GM19463 (cell line): ENCODE measurements around the gene NR4A3.
"Not testable (repeated sequence)": the region's sequence is repeated elsewhere in the genome, so short reads cannot be mapped to it uniquely, and the experiment has no call there.

Experiments used
- ATAC-seq: cut with Tn5 transposase; IDR thresholded peaks from one replicate; pipeline ENCODE4 v1.9.1; 2021; ENCODE audit warnings: mild to moderate bottlenecking, moderate library complexity; ENCODE audit not compliant: unreplicated experiment

NR4A3 gene

GRCh38 chr9:99832558-99832864 is 10.8 kb downstream of the NR4A3 start:
- no peak for ATAC-seq

DNA sequence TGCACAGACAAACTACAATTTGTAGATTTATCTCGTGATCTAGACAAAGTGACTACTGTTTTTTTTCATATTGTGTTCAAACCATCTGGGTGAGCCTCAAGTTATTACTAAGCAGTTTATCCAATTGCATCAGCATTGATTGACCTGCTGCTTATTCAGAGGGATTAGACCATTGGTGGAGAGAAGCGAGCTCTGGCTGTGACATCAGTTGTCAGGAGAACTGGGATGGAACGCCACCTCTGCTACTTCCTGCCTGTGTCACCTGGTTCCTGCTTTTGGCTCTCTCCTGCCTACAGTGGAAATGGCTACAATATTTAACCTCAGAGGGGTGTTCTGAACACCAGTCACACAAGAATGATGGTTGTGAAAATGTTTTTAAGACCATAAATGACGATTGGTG is 12.1 kb downstream of the NR4A3 start:
- ATAC-seq = no peak

DNA sequence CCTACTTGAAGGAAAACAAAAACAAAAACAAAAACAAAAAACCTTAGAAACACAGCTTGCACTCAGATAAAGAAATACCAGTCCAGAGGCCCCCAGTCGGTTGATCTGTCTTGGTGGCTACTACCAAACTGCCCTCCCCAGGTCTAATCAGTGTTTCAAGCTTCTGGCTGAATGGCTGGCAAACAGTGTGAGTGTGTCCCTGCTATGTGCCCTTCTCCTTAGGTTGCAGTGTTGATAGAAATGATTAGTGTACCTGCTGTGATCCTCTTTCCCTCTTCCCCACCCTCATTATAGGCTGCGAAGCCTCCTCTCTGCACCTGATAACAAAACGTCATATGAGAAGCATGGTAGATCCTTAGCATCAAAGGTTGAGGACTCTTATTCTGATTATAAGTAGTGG is 12.8 kb downstream of the NR4A3 start:
- no peak for ATAC-seq

DNA sequence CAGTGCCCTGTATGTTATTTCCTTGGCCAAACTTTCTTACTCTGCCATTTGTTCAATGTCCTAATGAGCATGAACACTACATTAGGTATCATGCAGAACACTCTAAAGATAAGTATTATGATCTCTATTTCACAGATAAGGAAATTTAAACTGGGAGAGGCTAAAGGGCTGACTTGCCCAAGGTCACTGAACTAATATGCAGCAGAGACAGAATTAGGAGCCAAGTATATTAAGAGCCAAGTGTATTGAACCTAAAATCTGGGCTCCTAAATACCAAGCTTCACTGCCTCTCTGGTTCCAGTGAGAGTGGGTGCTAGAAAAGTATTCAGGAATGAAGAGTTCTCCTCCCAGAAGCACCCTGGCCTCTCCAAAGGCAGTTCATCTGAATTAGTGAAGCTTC is 13.5 kb downstream of the NR4A3 start:
- no peak for ATAC-seq

DNA sequence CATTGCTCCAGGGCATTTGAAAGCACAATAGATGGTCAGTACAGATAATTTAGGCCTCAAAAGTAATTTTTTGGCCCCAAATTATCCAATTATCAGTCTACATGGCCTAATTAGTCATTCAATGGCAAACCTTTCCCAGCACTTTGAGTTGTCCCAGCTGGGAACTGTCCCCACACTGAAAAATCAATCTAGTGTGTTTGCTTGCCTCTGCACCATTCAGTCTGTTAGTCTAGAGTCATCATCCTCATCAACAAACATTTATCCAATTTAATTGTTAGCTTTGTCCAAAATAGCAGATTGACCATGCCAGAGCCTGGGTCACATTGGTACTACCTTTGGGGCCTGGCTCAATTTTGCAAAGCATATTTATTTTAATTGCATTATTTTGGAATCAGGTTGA is 13.9 kb downstream of the NR4A3 start:
- ATAC-seq = no peak

DNA sequence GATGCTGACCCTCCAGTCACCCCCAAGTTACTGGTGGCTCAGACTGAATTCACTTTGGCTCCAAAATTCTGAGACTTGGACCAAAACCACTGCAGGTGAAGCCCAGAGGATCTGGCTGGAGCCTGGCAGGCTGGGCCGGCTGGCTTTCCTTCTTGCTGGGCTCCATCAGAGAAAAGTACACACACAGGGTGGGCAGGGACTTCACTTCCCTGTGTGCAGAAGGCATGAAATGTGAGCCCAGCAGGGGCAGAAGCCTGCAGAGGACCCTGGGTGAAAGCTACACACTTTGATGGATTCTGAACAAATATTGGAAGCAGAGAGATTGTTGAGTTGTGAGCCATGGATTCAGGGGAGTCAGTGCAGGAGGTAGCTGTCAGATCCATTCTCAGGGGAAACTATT is 18.4 kb downstream of the NR4A3 start:
- ATAC-seq = no peak

- no peak for ATAC-seq
Measured at GRCh38 chr9:99845063-99845462, 23.4 kb downstream of the NR4A3 start.

DNA sequence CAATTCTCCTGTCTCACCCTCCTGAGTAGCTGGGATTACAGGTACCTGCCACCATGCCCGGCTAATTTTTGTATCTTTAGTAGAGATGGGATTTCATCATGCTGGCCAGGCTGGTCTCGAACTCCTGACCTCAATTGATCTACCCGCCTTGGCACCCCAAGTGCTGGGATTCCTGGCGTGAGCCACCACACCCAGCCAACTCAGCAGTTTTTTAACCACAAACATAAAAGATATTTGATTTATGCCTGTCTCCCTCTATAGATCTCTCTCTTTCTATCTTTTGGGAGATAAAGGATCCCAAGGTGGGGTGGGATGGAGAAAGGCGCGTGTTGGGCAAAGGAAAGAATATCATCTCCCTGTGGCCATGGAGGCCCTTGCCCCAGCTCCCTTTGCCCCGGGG is 26.8 kb downstream of the NR4A3 start:
- ATAC-seq = no peak

- ATAC-seq = peak; percentile 18
Measured at GRCh38 chr9:99850736-99851499, 29.2 kb downstream of the NR4A3 start.

DNA sequence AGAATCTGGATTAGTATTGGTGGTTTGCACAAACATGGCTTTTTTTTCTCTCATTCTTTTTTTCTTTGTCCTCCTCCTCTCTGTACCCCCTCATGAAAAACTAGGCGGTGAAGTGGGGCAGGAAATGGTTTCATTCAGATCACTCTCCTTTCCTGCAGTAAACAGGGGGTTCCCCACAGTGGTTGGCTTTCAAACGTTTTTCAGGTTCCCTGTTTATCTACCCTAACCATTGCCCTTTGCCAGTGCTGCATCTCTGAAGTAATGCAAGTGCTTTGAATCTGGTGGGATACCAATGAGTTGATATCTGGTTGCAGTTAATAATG is 29.8 kb downstream of the NR4A3 start:
- ATAC-seq = peak; percentile 89

DNA sequence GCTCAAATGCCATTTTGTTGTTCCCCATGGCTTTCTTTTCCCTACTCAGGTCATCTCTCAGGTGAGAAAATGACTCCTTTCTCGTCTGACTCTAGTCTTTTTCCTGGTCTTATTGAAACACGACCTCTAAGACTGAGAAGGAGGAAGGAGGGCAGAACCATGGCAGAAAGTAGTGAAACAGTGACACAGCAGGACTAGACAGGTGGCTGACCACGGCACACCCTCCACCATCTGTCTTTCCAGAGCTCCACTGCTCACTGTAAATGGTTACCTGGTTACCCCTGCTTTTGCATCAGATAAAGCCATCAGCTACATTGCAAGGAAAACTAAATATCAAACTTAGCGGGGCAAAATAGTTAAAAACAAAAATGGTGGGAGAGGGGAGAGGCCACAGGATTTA is 30.9 kb downstream of the NR4A3 start:
- peak; percentile 63 for ATAC-seq

GRCh38 chr9:99855467-99856176 is 33.9 kb downstream of the NR4A3 start:
- ATAC-seq = no peak

DNA sequence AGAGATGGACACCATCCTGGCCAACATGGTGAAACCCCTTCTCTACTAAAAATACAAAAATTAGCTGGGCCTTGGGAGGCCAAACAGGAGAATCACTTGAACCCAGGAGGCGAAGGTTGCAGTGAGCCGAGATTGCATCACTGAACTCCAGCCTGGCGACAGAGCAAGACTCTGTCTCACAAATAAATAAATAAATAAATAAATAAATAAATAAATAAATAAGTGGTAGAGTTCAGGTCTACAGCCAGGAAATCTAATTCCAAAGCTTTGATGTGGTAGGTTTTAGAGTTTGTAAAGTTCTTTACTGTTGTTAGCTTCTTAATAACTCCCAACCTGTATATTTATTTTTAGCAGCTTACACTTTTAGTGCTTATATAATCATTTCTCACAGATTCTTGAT is 35.9 kb downstream of the NR4A3 start:
- ATAC-seq = not testable (repeated sequence)

- no peak for ATAC-seq
Measured at GRCh38 chr9:99858087-99858486, 36.4 kb downstream of the NR4A3 start.

- ATAC-seq = no peak
Measured at GRCh38 chr9:99859243-99859980, 37.7 kb downstream of the NR4A3 start.

DNA sequence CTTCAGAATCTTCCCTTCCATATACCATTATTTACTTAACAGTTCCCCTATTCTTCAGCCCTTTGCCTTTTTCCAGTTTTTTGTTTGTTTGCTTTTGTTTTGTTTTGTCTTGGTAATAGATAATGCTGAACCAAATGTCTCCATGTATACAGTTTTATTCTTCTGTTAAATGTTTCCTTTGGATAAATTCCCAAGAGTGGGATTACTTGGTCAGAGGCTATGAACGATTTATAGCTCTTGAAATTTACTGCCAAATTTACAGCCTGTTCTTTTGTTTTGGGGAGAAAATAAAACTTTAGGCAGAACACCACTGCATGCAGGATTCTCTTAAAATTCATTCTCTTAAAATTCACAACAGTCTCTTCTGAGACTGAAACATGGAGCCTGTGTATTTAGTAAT is 38.6 kb downstream of the NR4A3 start:
- ATAC-seq = no peak

- no peak for ATAC-seq
Measured at GRCh38 chr9:99863955-99864354, 42.3 kb downstream of the NR4A3 start.

DNA sequence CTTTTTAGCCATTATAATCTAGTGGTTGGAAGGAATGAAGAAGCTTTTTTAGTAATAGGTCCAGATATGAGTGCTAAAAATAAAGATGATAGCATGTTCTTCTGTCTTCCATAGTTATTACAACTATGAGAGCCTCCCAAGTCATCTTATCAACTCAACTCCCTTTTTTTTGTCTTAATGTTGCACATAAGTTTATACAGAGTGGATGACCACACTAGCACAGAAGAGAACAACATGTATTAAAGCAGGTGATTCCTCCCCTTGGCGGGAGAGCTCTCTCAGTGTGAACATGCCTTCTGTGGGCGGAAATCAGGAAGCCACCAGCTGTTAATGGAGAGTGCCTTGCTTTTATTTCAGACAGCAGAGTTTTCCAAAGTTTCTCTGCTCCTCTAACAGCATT is 44.7 kb downstream of the NR4A3 start:
- no peak for ATAC-seq

DNA sequence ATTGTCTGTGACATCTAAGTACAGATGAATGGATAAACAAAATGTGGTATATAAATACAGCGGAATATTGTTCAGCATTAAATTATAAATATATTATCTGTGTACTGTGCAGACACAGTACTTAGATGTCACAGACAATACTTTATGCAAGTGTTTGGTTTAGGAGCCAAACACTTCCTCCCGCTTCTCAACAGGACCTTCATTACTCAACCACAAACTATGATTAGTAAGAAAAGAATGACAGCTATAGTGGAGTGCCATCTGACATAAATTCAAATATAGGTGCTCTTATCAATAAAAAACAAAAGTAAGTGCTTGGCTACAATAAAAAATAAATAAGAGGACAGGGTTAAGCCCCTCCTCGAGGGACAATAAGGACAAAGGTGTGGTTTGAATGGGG is 45.9 kb downstream of the NR4A3 start:
- ATAC-seq = peak; percentile 21

DNA sequence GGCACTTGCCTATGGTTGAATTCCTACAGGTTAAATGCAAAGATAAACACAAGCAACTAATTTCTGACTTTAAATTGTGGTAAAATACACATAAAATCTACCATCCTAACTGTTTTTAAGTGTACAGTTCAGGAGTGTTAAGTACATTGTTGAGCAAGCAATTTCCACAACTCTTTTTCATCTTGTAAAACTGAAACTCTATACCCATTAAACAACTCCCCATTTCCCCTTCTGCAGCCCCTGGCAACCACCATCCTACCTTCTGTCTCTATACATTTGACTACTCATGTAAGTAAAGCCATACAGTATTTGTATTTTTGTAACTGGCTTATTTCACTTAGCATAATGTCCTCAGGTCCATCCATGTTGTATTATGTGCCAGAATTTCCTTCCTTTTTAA is 46.3 kb downstream of the NR4A3 start:
- ATAC-seq = peak; percentile 63

DNA sequence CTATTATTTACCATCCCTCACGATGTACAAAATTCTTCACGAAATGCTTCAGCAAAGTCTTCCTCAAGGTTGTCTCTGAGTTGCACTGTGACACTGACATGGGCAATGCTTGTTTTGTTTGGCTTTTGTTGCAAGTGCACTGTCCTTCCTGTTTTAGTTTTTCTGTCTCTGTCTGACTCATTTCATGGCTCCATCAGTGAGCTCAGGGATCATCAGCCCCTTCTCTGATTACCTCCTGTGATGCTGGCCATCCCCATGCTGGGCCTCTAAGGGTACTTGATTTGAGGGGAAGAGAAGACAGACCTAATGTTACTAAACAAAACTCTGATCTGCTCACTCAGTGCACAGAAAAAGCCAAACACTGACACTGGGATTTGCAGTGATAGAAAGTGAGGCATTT is 47.2 kb downstream of the NR4A3 start:
- ATAC-seq = peak; percentile 72

DNA sequence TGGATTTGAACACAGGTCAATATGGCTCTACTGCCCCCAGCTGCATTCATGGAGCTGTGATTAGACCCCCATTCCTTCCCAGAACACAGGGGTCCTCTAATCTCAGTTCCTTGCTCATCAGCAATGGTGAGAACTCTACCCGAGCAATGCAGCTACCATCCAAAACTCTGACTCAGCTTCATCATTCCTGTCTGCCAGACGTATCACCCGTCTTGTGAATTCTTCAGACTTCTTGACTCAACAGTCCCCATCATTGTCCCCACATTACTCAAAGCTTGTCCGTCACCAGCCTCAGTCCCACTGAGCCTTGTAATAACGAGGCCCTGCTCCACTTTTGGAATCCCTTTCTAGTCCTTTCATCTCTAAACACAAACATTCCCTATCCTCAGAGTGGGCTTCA is 48.4 kb downstream of the NR4A3 start:
- ATAC-seq = no peak
